Breast epithelium (tissue), 4 donors: Measurements from ENCODE around the gene ASXL1. TPM values are rescaled to one million over a fixed set of nuclear protein-coding genes. Genes with fewer than 3 reads are reported as not detected.
A peak's percentile ranks its signal among the peaks of the same experiment; 100 is the strongest.

Experiments used
- DNase-seq, 2 donors: peaks; one replicate each; pipeline ENCODE4 v3.0.0-alpha.2; 2019; ENCODE audit warnings: low spot score in 2 of 2
- H3K27ac ChIP-seq, 2 donors: fragments of 200-600 bp; sonication (generic) in 1 of 2; one replicate each; pipeline ENCODE4 v1.5.1; 2016 to 2019; ENCODE audit warnings: mild to moderate bottlenecking in 1 of 2
- H3K27me3 ChIP-seq, 2 donors: fragments of 200-600 bp; sonication (generic) in 1 of 2; one replicate each; pipeline versions ENCODE4 v1.5.1 to v1.6.0; 2017 to 2019; ENCODE audit warnings: control low read depth in 1 of 2, mild to moderate bottlenecking in 1 of 2
- H3K36me3 ChIP-seq: fragments of 200-600 bp; one replicate; pipeline ENCODE4 v1.5.1; 2019
- H3K4me1 ChIP-seq, 2 donors: fragments of 200-600 bp; sonication (generic); one replicate each; pipeline ENCODE4 v1.5.1; 2016 to 2019; ENCODE audit warnings: control low read depth in 1 of 2
- H3K4me3 ChIP-seq, 3 donors: fragments of 200-600 bp; sonication (generic); 1 replicate in 2 of 3; 2 replicates in 1 of 3; pipeline ENCODE4 v1.5.1; 2016 to 2019; ENCODE audit warnings: mild to moderate bottlenecking in 3 of 3, moderate library complexity in 2 of 3
- H3K9me3 ChIP-seq, 2 donors: fragments of 200-600 bp; sonication (generic) in 1 of 2; one replicate each; pipeline ENCODE4 v1.5.1; 2016 to 2019; ENCODE audit warnings: control low read depth in 1 of 2
- POLR2A ChIP-seq: fragments of 450-650 bp; IDR thresholded peaks from one replicate; pipeline ENCODE4 v1.6.1; 2016; ENCODE audit warnings: antibody characterized with exemption, mild to moderate bottlenecking, moderate library complexity
- POLR2AphosphoS5 ChIP-seq, 3 donors: sonication (generic); formaldehyde crosslinking; IDR thresholded peaks; one replicate each; pipeline ENCODE4 v1.6.1; 2017; ENCODE audit warnings: antibody characterized with exemption in 3 of 3
- intact Hi-C: fragments of 100-400 bp; cut with DNase I; formaldehyde crosslinking; loops from one replicate; pipeline ENCODE4 v1.15.1; 2023; ENCODE audit warnings: low total_unique reads
- total RNA-seq, 3 donors: library from RNA; depleted of rRNA; stranded (reverse); fragments of >200 nt; gene quantifications; one replicate each; pipeline ENCODE4 v1.1.0, GENCODE V29; 2016
- TF ChIP-seq, protein P1 (sequence below), 3 donors: fragments of 450-650 bp; IDR thresholded peaks; one replicate each; pipeline ENCODE4 v1.5.1; 2016 to 2017; ENCODE audit warnings: antibody characterized with exemption in 3 of 3, mild to moderate bottlenecking in 3 of 3, moderate library complexity in 3 of 3

Gene ASXL1
- 100 to 1,000 TPM in 1 of 3 donors, 10 to 100 TPM in 2; 73.3 to 102 (median 97.3) TPM for total RNA-seq

DNA sequence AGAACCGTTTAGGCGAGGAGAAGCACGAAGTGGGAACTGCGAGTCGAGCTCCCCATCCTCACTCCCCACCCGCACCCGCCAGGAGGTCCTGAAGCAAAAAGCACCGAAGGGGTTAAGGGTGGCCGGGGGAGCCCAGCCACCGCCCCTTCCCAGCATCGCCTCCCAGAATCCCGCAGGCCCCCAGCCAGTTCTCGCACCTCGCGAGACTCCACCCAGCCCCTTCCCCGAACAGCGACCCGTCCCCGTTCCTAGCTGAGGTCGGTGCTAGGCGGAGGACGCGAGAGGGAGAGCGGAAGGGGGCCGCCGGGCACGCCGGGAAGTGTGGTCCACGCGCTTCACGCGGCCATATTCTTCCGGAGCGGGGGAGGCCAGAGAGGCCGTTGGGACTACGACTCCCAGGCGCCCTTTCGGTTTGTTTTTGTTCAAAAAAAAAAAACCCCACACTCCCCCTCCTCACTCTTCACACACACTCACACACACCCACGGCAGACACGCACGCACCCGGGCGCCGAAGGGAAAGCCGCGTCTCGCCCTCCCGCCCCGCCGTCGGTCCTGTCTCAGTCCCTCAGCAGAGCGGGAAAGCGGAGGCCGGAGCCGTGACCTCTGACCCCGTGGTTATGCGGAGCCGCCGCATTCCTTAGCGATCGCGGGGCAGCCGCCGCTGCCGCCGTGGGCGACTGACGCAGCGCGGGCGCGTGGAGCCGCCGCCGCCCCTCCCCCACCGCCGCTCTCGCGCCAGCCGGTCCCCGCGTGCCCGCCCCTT, at the start of gene ASXL1:
Gene ASXL1, plus strand, starts transcription at position 463 of the 763 bp plus-strand sequence. CDS start 445 bp downstream, outside the sequence.
- no peaks in the 10 kb centered on the region for H3K4me1 ChIP-seq
- intact Hi-C loops = no loop called here
- peak within 1 kb of the TSS; percentile 97 to 99 for H3K27ac ChIP-seq
- no peaks in the 10 kb centered on the region for H3K36me3 ChIP-seq
- no peaks in the 10 kb centered on the region for H3K27me3 ChIP-seq
- H3K9me3 ChIP-seq = no peaks in the 10 kb centered on the region
- TF ChIP-seq, protein P1, sequence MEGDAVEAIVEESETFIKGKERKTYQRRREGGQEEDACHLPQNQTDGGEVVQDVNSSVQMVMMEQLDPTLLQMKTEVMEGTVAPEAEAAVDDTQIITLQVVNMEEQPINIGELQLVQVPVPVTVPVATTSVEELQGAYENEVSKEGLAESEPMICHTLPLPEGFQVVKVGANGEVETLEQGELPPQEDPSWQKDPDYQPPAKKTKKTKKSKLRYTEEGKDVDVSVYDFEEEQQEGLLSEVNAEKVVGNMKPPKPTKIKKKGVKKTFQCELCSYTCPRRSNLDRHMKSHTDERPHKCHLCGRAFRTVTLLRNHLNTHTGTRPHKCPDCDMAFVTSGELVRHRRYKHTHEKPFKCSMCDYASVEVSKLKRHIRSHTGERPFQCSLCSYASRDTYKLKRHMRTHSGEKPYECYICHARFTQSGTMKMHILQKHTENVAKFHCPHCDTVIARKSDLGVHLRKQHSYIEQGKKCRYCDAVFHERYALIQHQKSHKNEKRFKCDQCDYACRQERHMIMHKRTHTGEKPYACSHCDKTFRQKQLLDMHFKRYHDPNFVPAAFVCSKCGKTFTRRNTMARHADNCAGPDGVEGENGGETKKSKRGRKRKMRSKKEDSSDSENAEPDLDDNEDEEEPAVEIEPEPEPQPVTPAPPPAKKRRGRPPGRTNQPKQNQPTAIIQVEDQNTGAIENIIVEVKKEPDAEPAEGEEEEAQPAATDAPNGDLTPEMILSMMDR (IDR thresholded peaks at IDR 0.05) = peak in 1 of 3 donors; percentile 8
- TF ChIP-seq POLR2AphosphoS5 (IDR thresholded peaks at IDR 0.05) = peak; percentile 81 to 88 (median 86)
- TF ChIP-seq POLR2A = peak; percentile 21
- peak within 1 kb of the TSS; percentile 81 to 96 (median 83) for H3K4me3 ChIP-seq
- DNase-seq = peak; percentile 93 to 97

DNA sequence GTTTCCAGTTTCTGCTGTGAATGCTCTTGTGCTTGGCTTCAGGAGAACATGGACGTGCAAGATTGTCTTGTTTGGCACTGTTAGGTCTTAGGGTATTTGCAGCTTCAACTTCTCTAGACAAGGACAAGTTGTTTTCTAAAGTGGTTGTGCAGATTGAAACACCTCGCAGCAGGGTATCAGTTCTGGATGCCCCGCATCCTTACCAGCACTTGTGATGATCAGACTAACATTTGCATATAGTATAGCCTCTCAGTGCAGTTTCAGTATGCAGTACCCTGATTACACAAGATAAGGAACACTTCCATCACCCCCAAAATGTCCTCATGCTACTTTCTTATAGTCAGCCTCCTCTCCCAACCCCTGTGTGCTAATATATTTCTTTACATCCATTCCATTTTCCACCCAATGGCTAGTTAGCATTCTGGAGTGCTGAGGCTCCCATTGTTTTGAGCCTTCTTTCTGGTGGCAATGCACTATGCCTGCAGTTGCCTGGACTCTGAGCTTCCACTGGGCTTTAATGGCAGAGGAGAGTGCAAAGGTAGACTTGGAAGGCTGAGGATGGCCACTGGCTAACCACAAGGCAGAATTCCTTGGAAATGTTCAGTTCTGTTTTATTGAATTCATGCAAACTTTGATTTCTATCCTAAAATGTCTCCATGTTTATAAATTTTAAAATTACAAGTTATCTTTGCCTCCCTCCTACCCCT, 45.3 kb upstream of the ASXL1 start:
- Histone ChIP-seq H3K27ac (no peak overlapping the region), H3K36me3 (no peaks in the 10 kb centered on the region), H3K4me3 (no peak overlapping the region), H3K27me3 (no peaks in the 10 kb centered on the region), H3K9me3 (no peaks in the 10 kb centered on the region), H3K4me1 (no peaks in the 10 kb centered on the region)
- no peak for DNase-seq
- intact Hi-C loops = no loop called here
- TF ChIP-seq, protein P1 (IDR thresholded peaks at IDR 0.05) = no peak
- TF ChIP-seq POLR2AphosphoS5 (IDR thresholded peaks at IDR 0.05) (no peak), POLR2A (no peak)

DNA sequence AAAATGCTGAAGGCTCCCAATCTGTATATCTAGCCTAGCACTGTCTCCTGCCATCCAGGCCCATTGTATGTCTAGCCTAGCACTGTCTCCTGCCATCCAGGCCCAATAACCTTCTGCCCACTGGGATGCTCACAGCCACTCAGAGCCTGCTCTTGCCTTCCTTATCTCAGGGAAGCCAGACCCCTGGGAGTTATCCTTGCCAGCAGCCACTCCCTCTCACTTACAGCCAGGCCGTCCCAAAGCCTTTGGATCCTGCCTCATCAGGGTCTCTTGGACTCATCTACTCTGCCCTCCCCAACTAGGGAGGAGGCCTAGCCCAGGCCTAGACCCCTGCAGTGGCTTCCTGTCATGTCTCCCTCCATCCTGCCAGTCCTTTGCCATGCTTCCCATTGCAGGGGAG, 43.4 kb upstream of the ASXL1 start:
- H3K4me1 ChIP-seq = no peaks in the 10 kb centered on the region
- H3K9me3 ChIP-seq = no peaks in the 10 kb centered on the region
- no peaks in the 10 kb centered on the region for H3K36me3 ChIP-seq
- no peaks in the 10 kb centered on the region for H3K27me3 ChIP-seq
- no peak overlapping the region for H3K27ac ChIP-seq
- DNase-seq = no peak
- H3K4me3 ChIP-seq = no peak overlapping the region
- intact Hi-C loops = no loop called here
- TF ChIP-seq, protein P1 (IDR thresholded peaks at IDR 0.05) = no peak
- no peak for TF ChIP-seq POLR2AphosphoS5 (IDR thresholded peaks at IDR 0.05)
- no peak for TF ChIP-seq POLR2A

DNA sequence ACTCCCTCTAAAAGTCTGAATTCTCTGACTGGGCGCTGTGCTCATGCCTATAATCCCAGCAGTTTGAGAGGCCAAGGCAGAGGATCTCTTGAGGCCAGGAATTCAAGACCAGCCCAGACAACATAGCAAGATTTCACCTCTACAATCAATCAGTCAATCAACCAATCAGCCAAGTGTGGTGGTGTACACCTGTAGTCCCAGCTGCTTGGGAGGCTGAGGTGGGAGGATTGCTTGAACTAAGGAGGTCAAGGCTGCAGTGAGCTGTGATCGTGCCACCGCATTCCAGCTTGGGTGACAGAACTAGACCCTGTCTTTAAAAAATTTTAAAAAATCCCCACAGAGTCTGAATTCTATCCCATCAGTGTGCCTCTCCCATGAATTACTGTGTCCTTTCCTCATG, 42.7 kb upstream of the ASXL1 start:
- intact Hi-C loops = no loop called here
- Histone ChIP-seq H3K36me3 (no peaks in the 10 kb centered on the region), H3K27ac (no peak overlapping the region), H3K27me3 (no peaks in the 10 kb centered on the region), H3K4me3 (no peak overlapping the region), H3K4me1 (no peaks in the 10 kb centered on the region), H3K9me3 (no peaks in the 10 kb centered on the region)
- TF ChIP-seq, protein P1 (IDR thresholded peaks at IDR 0.05) = no peak
- no peak for TF ChIP-seq POLR2A
- no peak for DNase-seq

DNA sequence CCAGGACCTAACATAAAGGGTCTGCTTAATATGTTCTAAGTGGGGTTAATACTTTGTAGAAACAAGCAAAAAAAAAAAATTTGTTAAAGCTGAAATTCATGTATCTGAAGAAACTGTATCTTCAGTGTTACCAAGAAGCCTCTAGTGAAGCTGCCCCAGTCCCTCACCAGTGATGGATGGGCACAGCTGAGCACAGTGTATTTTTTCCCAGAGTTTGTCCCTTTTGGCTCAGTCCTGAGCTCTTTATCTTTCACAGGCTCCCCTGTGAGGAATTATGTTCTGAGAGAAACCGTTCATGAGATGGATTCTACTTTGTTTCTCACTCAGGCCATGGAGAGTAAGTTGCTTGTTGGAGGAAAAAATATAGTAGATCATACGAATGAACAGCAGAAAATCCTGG, 42.2 kb upstream of the ASXL1 start:
- Histone ChIP-seq H3K9me3 (no peaks in the 10 kb centered on the region), H3K36me3 (no peaks in the 10 kb centered on the region), H3K27me3 (no peaks in the 10 kb centered on the region), H3K4me3 (no peak overlapping the region), H3K4me1 (no peaks in the 10 kb centered on the region), H3K27ac (no peak overlapping the region)
- DNase-seq = no peak
- TF ChIP-seq POLR2AphosphoS5 (IDR thresholded peaks at IDR 0.05) = no peak
- TF ChIP-seq POLR2A = no peak
- TF ChIP-seq, protein P1 (IDR thresholded peaks at IDR 0.05) = no peak
- intact Hi-C loops = no loop called here
